DMS 273 treated with DMSO at 0.1 percent for 48 hours (cell line): ENCODE measurements around the gene SCN3A.

Experiments
- DNase-seq: peaks from one replicate; lab custom pipeline; 2025; lab: John Stamatoyannopoulos, UW

Gene SCN3A

GRCh38 chr2:165056564-165056963 is 147.3 kb downstream of the SCN3A start:
- DNase-seq: no peak

DNA sequence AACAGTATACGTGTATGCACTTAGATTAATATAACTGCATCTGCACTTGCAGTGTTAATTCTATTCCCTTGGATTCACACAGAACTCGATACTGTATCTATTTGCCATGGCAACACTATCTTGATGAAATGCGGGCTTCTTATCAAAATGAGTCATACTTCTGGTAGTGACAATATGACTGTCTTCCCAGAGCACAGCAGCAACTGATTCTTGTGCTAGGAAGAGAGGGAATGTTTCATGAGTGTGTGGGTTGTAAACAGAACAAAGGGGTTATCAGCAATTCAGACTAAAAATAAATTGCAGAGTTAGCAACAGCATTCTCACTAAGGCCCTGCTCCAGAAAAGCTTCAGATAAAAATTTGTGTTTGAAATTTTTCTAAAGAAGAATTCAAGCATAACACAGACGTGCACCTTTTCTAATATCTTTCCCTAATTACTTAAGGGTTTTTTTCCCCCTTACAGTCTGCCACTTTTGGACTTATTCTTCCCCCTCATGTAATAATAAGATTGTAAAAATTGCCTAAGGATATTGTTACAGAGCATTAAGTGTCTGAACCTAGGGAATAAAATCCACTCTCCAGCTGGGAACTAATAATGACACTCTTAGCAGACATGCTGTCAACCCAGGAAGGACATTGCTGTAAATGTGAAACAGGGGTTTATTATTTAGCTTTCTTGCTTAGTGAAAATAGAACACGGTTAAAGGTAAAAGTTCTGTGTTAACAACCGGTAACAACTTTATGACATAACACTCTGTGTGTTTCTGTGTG is 148.6 kb downstream of the SCN3A start:
- DNase-seq: peak; percentile 26

GRCh38 chr2:165054652-165055051 is 149.2 kb downstream of the SCN3A start:
- DNase-seq: no peak

GRCh38 chr2:165044505-165045303 is 159.1 kb downstream of the SCN3A start:
- DNase-seq: no peak
